ENCODE results near the gene ODAD4.

Gene ODAD4

DNA sequence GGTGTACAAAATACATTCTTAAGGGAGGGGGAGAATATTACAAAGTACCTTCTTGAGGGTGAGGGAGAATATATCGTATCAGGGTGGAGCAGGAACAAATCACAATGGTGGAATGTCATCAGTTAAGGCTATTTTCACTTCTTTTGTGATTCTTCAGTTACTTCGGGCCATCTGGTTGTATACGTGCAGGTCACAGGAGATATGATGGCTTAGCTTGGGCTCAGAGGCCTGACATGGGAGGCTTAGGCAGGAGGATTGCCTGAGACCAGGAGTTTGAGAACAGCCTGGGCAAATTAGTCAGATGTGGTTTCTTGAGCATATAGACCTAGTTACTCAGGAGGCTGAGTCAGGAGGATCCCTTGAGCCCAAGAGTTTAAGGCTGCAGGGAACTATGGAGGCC, 13.1 kb downstream of the ODAD4 start:
- DNase-seq: no peak

DNA sequence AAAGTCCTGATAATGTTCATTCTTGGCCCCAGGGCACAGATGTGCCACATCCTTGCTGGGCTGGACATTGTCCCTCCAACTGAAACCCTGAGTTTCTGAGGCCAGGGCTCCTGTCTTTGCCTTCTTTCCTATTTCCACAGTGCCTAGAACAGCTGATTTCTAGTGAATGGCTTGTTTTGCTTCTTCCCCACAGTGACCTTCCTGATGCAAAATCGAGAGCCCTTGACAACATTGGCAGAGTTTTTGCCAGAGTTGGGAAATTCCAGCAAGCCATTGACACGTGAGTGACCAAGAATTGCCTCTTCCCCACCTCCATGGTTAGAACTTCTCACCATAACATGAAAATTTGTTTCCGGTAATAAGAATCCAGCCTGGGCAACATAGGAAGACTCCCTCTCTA, 14.5 kb downstream of the ODAD4 start:
- DNase-seq: no peak

DNA sequence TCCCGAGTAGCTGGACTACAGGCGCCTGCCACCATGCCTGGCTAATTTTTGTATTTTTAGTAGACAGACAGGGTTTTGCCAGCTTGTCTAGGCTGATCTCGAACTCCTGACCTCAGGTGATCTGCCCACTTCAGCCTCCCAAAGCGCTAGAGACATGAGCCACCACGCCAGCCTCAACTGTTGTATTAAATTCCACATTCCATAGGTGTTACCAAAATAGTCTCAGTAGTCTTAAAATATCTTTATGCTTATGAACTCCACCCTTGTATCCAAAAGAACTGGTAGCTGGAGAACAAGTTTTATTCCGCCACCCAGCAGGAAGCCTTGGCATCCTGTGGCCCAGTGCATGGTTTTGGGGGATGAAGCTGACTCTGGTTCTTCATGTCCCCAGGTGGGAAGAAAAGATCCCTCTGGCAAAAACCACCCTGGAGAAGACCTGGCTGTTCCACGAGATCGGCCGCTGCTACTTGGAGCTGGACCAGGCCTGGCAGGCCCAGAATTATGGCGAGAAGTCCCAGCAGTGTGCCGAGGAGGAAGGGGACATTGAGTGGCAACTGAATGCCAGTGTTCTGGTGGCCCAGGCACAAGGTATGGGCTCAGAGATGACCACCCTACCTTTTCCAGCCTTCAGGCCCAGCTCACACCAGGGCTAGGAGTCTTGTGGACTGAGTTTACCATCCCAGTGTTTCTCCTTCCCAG, 18.5 kb downstream of the ODAD4 start:
- no peak for DNase-seq

DNA sequence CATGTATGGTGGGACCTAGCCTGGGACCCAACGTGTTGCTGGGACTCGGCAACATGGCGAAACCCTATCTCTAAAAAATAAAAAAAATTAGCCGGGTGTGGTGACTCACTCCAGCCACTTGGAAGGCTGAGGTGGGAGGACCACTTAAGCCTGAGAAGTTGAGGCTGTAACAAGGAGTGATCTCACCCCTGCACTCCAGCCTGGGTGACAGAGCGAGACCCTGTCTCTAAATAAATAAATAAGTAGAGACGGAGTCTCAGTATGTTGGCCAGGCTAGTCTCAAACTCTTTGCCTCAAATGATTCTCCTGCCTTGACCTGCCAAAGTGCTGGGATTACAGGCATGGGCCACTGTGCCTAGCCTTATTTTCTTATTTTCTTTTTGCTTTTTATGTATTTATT, 26.1 kb downstream of the ODAD4 start:
- DNase-seq: no peak

DNA sequence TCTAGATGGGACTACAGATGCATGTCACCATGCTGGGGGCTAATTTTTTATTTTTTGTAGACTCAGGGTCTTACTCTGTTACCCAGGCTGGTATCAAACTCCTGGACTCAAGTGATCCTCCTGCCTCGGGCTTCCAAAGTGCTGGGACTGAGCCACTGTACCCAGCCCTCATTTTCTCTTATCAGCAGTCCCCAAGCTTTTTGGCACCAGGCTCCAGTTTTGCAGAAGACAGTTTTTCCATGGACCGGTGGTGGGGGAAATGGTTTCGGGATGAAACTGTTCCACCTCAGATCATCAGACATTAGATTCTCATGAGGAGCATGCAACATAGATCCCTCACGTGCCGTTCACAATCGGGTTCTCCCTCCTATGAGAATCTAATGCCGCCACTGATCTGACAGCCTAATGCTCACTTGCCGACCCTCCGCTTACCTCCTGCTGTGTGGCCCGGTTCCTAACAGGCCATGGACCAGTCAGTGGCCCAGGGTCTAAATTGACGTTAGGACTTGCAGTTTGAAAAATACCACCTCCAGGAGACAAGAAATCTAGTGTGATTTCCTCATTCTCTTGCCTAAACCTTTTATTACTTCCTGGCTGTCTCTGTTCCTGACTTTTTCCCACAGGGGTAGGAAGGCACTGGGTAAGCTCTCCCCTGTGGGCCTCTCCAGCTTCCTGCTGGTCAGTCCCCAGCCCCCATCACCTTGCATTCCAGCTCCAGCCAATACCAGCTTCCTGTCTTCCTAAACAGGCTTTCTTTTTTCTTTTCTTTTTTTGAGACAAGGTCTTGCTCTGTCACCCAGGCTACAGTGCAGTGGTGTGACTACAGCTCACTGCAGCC, 26.8 kb downstream of the ODAD4 start:
- no peak for DNase-seq

DNA sequence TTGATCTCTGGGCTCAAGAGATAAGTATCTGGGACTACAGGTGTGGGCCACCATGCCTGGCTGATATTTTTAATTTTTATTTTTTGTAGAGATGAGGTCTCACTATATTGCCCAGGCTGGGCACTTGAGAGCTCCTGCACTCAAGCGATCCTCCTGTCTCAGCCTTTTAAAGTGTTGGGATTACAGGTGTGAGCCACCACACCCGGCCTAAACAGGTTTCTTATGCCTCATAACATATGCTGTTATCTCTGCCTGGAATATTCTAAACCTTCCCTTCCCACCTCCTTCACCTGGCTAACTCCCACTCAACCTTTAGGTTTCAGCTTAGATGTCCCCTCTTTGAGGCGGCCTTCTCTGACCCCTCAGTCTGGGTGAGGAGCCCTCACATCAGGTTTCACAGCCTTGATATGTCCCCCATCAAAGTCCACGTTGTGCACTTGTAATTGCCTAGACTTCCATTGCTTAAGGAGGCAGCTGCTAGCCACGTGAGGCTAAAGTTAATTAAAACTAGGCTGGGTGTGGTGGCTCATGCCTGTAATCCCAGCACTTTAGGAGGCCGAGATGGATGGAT, 27.5 kb downstream of the ODAD4 start:
- DNase-seq: no peak

DNA sequence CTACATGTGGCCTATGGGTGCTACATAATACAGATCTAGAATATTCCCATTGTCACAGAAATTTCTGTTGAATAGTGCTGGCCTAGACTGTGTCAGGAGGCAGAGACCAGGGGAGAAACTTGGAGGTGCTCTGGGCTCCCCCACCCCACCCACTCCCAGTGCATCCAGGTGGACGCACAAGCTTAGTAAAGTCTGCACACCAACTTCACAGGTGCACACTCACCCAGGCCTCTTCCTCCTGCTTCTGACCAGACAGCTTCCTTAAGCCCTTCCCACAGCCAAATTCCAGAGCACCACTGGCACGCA, 28.6 kb downstream of the ODAD4 start:
- no peak for DNase-seq

DNA sequence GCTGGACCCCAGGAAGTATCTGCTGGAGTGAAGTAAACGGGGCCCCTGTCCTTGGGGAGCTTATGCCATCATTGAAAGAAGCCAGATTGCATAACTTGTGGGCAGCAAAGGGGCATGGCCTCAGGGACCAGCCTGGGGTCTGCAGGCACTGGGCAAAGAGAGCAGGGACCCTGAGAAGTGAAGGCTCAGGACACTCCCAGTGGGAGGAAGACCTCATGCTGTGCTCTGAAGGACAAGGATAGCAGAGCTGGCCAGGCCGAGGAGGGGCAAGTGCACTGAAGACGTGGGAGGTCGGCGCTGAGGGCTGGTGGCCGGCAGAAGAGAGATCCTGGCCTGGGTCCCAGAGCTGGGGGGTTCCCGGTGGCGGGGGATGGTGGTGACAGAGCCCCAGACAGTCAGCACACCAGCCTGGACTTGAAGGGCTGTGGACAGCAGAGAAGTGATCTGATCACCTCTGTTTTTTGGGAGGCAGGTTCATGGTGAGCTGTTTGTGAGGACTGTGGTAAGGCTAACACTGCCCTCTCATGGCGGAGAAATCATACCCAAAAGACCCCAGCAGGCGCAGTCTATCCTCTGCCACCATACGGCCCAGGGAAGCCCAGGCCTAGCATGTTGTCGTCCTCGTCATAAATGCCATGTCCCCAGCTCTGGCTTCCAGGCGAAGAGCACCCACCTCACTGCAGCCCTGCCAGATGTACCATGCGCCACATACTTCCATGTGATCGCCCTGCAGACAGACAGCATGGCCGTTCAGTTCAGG, 29.1 kb downstream of the ODAD4 start:
- no peak for DNase-seq

DNA sequence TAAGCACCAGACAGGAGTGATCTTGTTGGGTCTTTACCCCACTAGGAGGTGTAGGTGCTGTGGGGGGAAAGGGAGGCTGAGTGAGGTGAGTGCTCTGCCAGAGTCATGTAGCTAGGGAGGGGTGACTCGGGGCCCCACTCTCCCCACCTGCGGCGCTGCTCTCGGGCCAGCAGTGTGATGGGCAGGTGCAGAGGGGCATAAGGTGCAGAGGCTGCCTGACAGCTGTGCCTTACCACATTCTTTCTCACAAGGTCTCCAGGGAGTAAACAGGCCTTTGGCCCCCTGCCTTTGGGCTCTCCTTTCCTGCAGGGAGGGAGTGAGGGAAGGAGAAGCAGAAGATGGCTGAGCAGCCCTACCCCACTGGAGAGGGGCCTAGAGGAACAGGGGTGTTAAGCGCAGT, 31.7 kb downstream of the ODAD4 start:
- DNase-seq: no peak

DNA sequence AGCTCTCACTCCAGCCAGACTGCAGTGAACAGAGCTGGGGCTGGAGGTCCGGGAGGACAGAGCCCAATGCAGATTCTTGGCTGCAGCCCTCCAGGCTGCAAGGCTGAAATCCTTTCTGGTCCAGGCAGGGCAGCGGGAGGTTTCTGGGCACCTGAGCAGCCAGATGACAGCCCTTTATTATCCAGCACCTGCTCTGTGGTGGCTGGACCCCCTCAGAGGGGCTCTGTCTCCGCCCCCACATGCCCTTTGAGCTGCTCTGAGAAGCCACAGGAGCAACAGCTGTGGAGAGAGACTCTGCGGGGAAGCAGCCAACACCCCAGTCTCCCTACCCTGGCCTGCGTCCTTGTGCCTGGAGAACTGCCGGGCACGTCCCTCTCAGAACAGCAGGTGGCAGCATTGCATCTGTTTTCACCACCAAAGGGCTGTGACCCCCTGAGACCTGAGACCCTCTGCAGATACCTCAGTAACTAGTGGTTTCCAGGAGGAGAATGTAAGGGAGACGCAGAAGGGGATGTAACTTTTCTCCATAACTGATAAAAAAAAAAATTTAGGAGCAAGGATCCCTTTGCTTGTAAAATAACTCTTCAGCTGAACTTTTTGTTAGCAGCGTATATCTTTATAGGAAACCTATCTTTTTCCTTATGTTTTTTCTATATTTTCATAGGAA, 32.5 kb downstream of the ODAD4 start:
- no peak for DNase-seq

DNA sequence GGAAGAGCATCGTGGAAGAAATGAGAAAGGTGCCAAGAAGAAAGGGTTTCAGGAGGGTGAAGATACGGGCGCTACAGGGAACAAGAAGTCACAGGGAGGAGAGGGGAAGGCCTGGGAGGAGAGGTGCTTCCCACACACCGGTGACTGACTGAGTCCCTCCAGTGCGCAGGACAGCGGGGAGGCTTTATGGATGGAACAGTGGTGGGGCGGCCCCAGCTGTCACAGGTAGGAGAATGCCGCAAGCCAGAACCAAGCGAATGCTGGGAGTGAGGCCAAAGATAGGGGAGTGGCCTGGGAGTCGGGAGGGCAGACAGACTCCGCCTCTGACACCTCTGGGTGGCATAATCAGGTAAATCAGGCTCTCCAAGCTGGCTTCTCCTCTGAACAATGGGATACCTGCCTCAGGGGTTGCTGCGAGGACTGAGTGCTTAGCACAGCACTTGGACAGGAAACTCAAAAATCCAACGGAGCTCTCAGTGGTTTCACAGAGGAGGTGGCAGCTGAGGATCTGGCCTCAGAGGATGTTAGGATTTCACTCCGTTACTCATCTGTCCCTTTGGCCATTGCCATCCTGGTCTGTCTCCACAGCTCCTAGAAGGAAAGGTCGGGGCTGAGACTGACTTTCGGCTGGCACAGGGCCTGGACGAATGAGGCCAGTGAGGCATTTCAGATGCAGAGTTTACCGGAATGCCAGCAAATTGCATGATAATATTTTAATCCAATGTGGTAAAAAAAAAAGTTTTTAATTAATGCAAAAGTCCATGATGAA, 35.5 kb downstream of the ODAD4 start:
- DNase-seq: no peak

DNA sequence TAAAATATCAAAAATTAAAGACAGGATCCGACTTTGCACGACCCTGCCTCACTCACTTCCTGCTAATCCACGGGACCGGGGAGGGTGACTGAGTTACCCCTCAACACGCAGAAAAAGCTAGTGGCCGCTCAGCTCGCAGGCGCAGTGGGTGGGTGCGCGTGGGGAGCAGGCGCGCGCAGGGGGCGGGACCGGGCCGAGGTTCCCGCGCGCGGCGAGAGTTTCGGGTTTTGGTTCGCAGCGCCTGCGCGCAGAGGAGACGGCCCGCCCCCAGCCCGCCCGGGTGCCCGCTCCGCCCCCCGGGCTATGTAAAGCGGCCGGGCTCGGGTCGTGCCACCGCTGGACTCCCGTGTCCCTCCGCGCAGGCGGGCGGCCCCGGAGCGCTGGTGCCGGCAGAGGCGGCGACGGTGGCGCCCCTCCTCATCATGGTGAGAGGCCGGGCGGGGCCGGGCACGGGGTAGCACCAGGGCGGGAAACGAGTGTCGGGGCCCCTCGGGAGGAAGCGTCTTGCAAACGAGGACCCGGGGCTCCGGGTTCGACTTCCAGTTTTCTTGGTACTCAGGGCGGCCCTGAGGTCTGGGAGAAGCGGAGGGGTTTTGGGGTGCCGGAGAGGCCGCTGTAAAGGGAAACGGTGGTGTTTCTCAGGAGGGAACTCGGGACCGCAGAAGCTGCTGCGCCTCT, 36.2 kb downstream of the ODAD4 start, which contains the start of gene CNP:
TSS of gene CNP (plus strand) at position 333 of the 678 bp plus-strand sequence. CDS start at position 423, 90 bp downstream.
- DNase-seq: peak; percentile 24

DNA sequence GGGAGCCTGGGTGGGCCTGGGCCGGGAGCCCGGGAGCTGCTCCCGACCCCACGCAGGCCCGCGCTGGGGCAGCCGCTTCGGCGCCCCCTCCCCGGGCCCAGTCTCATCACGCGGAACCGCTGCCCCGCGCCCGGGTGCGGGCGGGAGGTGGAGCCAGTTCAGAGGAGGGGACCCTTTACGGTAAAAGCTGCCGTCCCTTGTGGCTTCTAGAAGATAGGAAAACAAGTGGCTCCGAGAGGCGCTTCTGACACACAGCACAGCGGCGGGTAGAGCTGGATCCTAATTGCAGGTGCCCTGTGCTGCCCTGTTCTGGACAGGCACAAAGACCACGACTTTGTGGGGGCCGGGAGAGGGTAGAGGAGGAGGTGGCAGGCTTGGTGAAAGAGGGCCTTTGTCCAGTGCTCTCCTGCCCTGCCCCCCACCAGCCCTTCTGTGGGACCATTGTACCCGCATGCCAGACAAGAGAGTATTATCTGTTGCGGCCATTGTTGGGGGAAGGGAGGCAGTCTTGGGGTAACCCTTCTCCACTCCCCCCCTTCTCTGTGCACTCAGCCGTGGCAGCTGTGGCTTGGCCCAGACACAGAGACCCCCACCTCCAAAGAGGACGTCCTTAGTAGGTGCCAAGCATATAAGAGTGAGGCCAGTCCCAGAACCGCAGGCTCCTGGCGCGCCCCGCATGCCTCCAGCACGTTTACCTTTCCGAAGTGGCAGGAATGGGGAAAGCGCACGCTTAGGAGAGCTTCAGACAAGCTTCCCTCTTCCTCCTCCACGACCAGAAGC, 36.9 kb downstream of the ODAD4 start:
- DNase-seq: no peak

DNA sequence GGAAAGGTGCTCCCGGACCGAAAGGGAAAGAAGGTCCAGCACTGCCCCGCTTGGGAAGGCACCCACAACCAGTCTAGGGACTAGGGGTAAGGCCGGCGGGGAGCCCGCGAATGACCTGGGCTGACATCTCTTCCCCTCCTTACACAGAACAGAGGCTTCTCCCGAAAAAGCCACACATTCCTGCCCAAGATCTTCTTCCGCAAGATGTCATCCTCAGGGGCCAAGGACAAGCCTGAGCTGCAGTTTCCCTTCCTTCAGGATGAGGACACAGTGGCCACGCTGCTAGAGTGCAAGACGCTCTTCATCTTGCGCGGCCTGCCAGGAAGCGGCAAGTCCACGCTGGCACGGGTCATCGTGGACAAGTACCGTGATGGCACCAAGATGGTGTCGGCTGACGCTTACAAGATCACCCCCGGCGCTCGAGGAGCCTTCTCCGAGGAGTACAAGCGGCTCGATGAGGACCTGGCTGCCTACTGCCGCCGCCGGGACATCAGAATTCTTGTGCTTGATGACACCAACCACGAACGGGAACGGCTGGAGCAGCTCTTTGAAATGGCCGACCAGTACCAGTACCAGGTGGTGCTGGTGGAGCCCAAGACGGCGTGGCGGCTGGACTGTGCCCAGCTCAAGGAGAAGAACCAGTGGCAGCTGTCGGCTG, 37.6 kb downstream of the ODAD4 start:
- no peak for DNase-seq

DNA sequence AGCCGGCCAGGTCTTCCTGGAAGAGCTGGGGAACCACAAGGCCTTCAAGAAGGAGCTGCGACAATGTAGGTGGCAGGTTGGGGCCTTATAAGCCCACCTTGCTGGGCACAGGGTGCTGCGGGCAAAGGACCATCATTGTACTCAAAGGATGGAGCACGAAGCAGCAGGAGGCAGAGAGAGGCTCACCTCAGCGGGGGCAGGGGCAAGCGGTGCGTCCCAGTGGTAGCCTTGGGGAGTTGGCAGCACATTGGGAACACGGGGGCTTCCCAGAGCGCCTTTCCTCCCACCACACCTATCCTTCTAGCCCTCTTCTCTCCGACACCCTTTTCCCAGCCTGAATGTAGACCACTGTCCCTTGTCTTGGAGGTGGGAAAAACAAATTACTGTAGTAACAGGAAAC, 38.3 kb downstream of the ODAD4 start:
- no peak for DNase-seq

DNA sequence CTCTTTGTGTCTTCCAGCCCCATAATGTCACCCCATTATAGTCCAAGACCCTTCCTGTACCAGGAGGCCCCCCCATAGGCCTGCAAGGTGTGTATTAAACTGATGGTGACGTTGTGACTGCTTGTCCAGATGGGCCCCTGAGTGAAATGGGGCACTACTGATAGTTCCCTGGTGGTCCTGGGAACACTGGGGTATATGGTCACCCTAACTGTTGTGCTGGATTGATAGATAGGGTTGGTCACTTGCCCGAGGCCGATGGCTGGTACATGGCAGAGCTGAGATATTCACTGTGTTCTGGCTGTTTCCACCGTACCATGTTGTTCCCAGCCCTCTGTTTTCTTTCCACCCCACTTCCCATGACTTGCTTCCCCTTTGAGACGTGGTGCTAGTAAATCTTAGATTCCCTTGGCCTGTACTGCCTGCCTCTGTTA, 40.5 kb downstream of the ODAD4 start:
- no peak for DNase-seq

DNA sequence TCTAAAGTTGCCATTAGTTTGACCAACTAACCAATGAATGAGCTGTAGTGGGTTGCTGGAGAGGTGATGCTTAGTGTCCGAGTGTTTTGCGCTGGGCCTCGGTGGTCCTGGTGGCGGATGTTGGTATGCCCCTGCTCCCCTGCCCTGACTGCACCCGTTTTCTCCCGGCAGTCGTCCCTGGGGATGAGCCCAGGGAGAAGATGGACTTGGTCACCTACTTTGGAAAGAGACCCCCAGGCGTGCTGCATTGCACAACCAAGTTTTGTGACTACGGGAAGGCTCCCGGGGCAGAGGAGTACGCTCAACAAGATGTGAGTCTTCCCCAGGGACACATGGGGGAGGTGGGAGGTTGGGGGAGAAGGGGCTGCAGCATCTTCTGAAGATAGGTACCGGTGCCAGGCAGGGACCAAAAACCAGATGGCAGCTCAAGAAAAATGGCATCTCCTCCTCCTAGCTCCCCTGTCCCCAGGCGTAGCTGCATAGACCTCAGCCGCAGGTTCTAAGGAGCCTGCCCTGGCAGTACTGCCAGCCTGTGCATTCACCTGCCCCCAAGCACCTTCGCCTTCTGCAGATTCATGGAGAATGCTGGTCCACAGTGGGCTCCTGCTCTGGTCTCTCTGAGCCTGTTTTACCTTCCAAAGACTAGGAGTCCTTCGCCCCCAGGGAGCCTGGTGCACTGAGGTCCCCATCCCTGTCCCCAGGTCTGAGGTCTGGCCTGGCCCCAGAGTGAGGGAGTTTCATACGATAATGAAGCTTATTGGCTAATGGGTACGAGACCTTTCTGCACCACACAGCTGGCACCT, 41.5 kb downstream of the ODAD4 start:
- no peak for DNase-seq

DNA sequence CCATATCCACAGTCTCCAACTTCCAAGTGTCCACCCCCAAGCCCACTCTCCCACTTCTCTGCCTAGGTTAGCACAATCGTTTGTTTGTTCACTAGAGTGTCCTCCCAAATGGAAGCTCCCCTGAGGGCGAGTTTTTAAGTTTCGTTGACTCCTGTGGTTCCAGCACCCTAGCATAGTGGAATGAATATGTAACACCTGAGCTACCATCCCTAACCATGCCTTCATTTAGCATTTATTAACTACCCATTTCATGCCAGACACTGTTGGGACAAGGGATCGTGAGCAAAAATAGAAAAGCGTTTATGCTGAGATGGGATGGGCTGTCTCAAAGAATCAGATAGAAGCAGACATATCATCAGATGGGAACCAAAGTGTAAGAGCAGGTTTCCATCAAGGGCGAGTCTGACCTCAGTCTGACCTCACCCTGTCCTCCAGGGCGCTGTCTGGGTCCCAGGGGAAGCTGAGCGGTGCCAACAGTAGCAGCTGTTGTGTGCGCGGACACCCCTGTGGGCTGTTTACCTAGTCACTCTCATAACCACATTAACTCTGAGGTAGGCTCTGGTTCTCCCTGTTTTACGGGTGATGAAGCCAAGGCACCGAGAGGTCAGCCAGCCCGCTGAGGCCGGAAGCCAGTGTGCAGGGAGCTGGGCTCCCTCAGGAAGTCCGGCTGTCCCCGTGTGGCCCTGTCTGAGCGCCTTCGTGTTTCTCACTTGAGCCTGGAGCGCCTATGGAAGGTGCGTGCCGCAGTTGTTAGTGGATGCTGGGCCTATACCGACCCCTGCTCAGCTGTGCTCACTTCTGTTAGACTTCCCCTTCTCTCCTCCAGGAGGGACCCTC, 42.4 kb downstream of the ODAD4 start:
- DNase-seq: no peak
